DMS 273 (cell line): ENCODE results near the gene SCP2.
A peak's percentile ranks its signal among the peaks of the same experiment; 100 is the strongest.
"Not testable (repeated sequence)": the region's sequence is repeated elsewhere in the genome, so short reads cannot be mapped to it uniquely, and the experiment has no call there.

Experiments used
- DNase-seq: peaks from one replicate; lab custom pipeline; 2025; ENCODE audit not compliant: unreplicated experiment; lab: John Stamatoyannopoulos, UW

SCP2 gene

GRCh38 chr1:52967666-52968065 is 40.6 kb downstream of the SCP2 start:
- DNase-seq: no peak

GRCh38 chr1:52969234-52969633 is 42.2 kb downstream of the SCP2 start:
- DNase-seq: not testable (repeated sequence)

- DNase-seq: peak; percentile 16
These were observed 43.1 kb downstream of the SCP2 start for GRCh38 chr1:52970149-52970548.

- DNase-seq: no peak
These were observed 46.8 kb downstream of the SCP2 start for GRCh38 chr1:52973841-52974240.

- DNase-seq: no peak
These were observed 49.3 kb downstream of the SCP2 start for GRCh38 chr1:52976183-52977035.

- no peak for DNase-seq
These were observed 51.0 kb downstream of the SCP2 start for GRCh38 chr1:52978045-52978444.

GRCh38 chr1:52992733-52993132 is 65.7 kb downstream of the SCP2 start:
- not testable (repeated sequence) for DNase-seq

- DNase-seq: no peak
These were observed 67.6 kb downstream of the SCP2 start for GRCh38 chr1:52994656-52995055.

GRCh38 chr1:52996653-52997052 is 69.6 kb downstream of the SCP2 start:
- no peak for DNase-seq

- no peak for DNase-seq
These were observed 74.1 kb downstream of the SCP2 start for GRCh38 chr1:53001128-53001527.

- not testable (repeated sequence) for DNase-seq
These were observed 79.5 kb downstream of the SCP2 start for GRCh38 chr1:53006612-53007011.

GRCh38 chr1:53010247-53010646 is 83.2 kb downstream of the SCP2 start:
- not testable (repeated sequence) for DNase-seq

- no peak for DNase-seq
These were observed 84.1 kb downstream of the SCP2 start for GRCh38 chr1:53011175-53011574.

- peak; percentile 93 for DNase-seq
These were observed 87.9 kb downstream of the SCP2 start for GRCh38 chr1:53014791-53015507.

- peak; percentile 47 for DNase-seq
These were observed 88.4 kb downstream of the SCP2 start for GRCh38 chr1:53015508-53015860.

- no peak for DNase-seq
These were observed 89.6 kb downstream of the SCP2 start for GRCh38 chr1:53016705-53017104.

GRCh38 chr1:53020588-53020987 is 93.5 kb downstream of the SCP2 start:
- DNase-seq: no peak

- no peak for DNase-seq
These were observed 95.1 kb downstream of the SCP2 start for GRCh38 chr1:53022179-53022578.

GRCh38 chr1:53023546-53023945 is 96.5 kb downstream of the SCP2 start:
- no peak for DNase-seq

GRCh38 chr1:53024117-53024516 is 97.0 kb downstream of the SCP2 start:
- DNase-seq: no peak

- peak; percentile 31 for DNase-seq
These were observed 98.1 kb downstream of the SCP2 start for GRCh38 chr1:53025034-53025768.

- no peak for DNase-seq
These were observed 98.7 kb downstream of the SCP2 start for GRCh38 chr1:53025769-53026112.
